BJ (cell line): ENCODE measurements around the gene PRKAR1B. TPM values are rescaled to one million over a fixed set of nuclear protein-coding genes. Genes with fewer than 3 reads are reported as not detected.
"Not testable (repeated sequence)": the region's sequence is repeated elsewhere in the genome, so short reads cannot be mapped to it uniquely, and the experiment has no call there.

Experiments used
- CTCF ChIA-PET: fragments of 350-600 bp; formaldehyde crosslinking; extraction: SDS; loops from one replicate; lab custom pipeline; 2021; ENCODE audit warnings: antibody characterized with exemption, inconsistent platforms; lab: Yijun Ruan, JAX
- POLR2A ChIA-PET: fragments of 300-600 bp; sonication (Branson Sonifier 250); formaldehyde crosslinking; extraction: SDS; loops from one replicate; lab custom pipeline; 2021; ENCODE audit warnings: antibody characterized with exemption; lab: Charles Lee
- DNase-seq: peaks from one replicate; pipeline ENCODE4 v3.0.0-alpha.2; 2011; ENCODE audit warnings: low read depth
- H3K27me3 ChIP-seq: 2 replicates; pipeline ENCODE4 v1.6.0; 2011; ENCODE audit warnings: low read length; ENCODE audit not compliant: control insufficient read depth, insufficient read depth
- H3K36me3 ChIP-seq: 2 replicates; pipeline ENCODE4 v1.5.1; 2011; ENCODE audit warnings: low read length; ENCODE audit not compliant: control insufficient read depth, insufficient read depth
- H3K4me3 ChIP-seq: 2 replicates; pipeline ENCODE4 v1.5.1; 2011; ENCODE audit warnings: low read depth, mild to moderate bottlenecking, control low read depth, low read length
- CTCF ChIP-seq: IDR thresholded peaks from 2 replicates; pipeline ENCODE4 v1.5.1; 2011; ENCODE audit warnings: low read depth, mild to moderate bottlenecking, control low read depth, inconsistent platforms, low read length, moderate library complexity; ENCODE audit not compliant: insufficient read depth
- polyA plus RNA-seq: library from polyadenylated mRNA; depleted of rRNA; stranded (reverse); fragments of >200 nt; gene quantifications from 2 replicates; pipeline ENCODE4 v1.2.3, GENCODE V29; 2011

Gene PRKAR1B
- polyA plus RNA-seq, 1 experiment: 7.4 TPM

- ChIA-PET POLR2A (no interaction called here), CTCF (interaction anchor here (0.9 to 1.4 kb wide), 2 partner anchors 10 to 11 kb away, joined by 3 read pairs; no protein-coding TSS in a partner anchor)
- TF ChIP-seq CTCF: no peak
- DNase-seq: no peak
- Histone ChIP-seq H3K4me3 (no peak overlapping the region), H3K27me3 (no peaks in the 10 kb centered on the region), H3K36me3 (no peaks in the 10 kb centered on the region)
Measured at GRCh38 chr7:553636-554111, 173.4 kb downstream of the PRKAR1B start.

GRCh38 chr7:552868-553635, 174.0 kb downstream of the PRKAR1B start:
- no peak for TF ChIP-seq CTCF
- CTCF ChIA-PET: interaction anchor here (1.4 kb wide), 1 partner anchor 10 kb away, joined by 3 read pairs; no protein-coding TSS in a partner anchor
- DNase-seq: no peak

GRCh38 chr7:552151-552867, 174.8 kb downstream of the PRKAR1B start:
- CTCF ChIA-PET: interaction anchor here (1.4 kb wide), 1 partner anchor 10 kb away, joined by 3 read pairs; no protein-coding TSS in a partner anchor
- DNase-seq, POLR2A ChIA-PET, H3K27me3 ChIP-seq, H3K36me3 ChIP-seq, H3K4me3 ChIP-seq: not testable (repeated sequence)

More at GRCh38 chr7:552868-553635, 174.0 kb downstream of the PRKAR1B start:
- Histone ChIP-seq H3K4me3 (no peak overlapping the region), H3K27me3 (no peaks in the 10 kb centered on the region), H3K36me3 (no peaks in the 10 kb centered on the region)
- POLR2A ChIA-PET: no interaction called here

GRCh38 chr7:551615-551970, 175.5 kb downstream of the PRKAR1B start:
- H3K27me3 ChIP-seq, POLR2A ChIA-PET, H3K36me3 ChIP-seq, DNase-seq, CTCF ChIA-PET, H3K4me3 ChIP-seq: not testable (repeated sequence)

- CTCF ChIA-PET: no interaction called here
- POLR2A ChIA-PET: no interaction called here
- no peaks in the 10 kb centered on the region for H3K27me3 ChIP-seq
- no peak for TF ChIP-seq CTCF
- DNase-seq: no peak
- no peak overlapping the region for H3K4me3 ChIP-seq
- H3K36me3 ChIP-seq: no peaks in the 10 kb centered on the region
Measured at GRCh38 chr7:550881-551614, 176.0 kb downstream of the PRKAR1B start.
